GM12874 (cell line): Measurements from ENCODE around the gene FAM50B.

Source experiments
- CTCF ChIP-seq: IDR thresholded peaks from 2 replicates; pipeline ENCODE4 v1.5.1; 2011; ENCODE audit warnings: low read depth, mild to moderate bottlenecking, control low read depth, low read length, moderate library complexity; ENCODE audit not compliant: insufficient read depth

FAM50B gene

DNA sequence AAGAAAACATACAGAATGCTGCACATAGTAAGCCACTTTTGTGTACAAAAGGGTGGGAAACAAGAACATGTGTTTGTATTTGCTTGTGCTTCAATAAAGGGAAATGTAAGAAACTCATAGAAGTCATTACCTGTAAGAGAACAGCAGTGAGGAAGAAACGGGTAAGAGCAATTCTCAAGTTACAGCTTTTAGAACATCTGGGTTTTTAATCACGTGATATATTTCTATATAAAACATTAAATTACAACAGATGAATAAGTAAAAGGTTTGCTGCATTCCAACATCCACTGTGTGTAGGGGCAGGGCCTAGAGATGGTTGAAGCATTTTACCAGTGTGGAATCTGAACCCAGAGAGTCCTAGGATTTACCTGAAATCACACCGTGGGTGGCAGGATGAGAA is 36.6 kb upstream of the FAM50B start:
- no peak for TF ChIP-seq CTCF

DNA sequence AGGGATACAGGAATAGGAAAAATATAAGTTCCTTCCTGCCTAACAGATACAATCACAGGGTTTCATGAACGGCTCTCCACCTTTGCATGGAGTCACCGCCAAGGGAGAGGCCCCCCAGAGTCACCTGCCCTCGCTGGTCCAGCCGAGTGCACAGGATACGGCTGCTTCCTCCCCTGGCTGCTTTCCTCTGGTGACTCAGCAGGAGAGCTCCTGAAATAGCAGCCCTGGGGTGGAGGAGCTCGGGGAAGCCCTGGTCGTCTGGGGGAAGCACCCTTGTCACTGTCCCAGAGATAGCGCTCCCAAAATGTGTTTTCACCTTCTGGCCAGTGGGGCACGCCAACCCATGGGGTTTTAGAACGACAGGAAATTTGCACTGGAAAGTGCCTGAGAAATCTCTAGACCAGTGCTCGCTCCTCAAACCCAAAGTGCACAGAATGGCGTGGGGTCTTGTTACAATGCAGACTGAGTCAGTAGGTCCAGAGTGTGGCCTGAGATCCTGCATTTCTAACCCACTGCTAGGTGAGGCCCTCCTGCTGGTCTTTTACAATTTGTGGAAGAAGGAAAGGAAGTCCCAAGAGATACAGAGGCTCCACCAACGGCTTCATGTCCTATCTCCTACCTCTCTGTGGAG is 35.9 kb upstream of the FAM50B start:
- no peak for TF ChIP-seq CTCF

GRCh38 chr6:3813918-3814317 is 35.3 kb upstream of the FAM50B start:
- TF ChIP-seq CTCF = no peak

DNA sequence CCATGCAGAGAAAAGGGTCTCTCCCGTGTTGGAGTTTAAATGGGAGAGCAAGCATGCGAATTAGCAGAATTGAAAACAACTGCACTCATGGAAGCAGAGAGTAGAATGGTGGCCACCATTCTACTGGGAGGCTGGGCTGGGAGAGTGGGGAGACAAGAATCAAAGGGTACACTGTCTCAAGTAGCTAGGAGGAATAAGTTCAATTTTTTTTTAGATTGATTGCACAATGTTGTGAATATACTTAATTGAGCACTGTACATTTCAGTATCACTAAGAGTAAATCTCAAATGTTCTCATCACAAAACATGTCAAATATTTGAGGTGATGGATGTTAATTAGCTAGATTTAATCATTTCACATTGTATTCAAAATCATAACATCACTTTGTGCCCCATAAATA is 34.6 kb upstream of the FAM50B start:
- TF ChIP-seq CTCF = no peak

- no peak for TF ChIP-seq CTCF
Measured at GRCh38 chr6:3816251-3816650, 32.9 kb upstream of the FAM50B start.

DNA sequence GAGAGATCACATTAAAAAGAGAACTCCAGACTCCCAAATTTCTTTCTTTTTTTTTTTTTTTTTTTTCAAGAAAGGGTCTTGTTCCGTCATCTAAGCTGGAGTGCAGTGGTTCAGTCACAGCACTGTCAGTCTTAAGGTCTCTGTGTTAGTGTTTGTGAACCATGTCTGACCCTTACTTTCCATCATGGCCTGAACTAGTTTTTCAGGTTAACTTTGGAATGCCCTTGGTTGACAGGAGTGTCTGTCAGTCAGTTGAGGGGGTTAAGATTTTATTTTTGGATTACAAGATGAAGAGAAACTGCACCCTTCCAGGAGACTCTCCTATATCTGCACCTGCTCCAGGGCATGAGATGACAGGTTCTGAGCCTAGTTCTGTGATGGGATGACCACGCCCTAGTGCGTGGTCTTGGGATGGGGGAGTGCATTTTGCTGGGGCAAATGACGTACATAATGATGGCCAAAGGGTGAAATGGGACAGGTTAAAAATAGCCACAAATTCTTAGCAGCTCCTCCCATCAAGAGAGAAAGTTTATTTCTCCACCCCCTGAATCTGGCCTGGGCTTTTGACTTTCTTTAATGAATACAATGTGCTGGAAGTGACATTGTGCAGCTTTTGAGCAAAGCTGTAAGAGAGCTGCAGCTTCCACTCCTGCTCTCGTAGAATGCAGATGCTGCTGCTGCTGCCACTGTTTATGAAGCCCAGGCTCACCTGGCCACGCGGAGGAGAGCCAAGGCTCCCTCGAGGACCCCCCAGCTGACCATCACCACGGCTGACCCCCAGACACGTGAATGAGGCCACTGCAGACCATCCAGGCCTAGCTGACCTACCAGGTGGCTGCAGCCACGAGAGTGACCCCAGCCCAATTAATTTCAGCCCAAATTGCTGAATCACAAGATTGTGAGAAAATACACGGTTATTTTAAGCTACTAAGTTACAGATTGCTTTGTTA is 29.7 kb upstream of the FAM50B start:
- TF ChIP-seq CTCF = no peak

GRCh38 chr6:3820563-3820962 is 28.6 kb upstream of the FAM50B start:
- no peak for TF ChIP-seq CTCF
